Fibroblast of villous mesenchyme (primary cell): Measurements from ENCODE around the gene NXPH2. TPM values are rescaled to one million over a fixed set of nuclear protein-coding genes. Genes with fewer than 3 reads are reported as not detected.
A peak's percentile ranks its signal among the peaks of the same experiment; 100 is the strongest.

Experiments
- DNase-seq: peaks from one replicate; pipeline ENCODE4 v3.0.0-alpha.2; 2010; ENCODE audit warnings: low read depth
- H3K4me3 ChIP-seq: 2 replicates; pipeline ENCODE4 v1.5.1; 2011; ENCODE audit warnings: low read depth, mild to moderate bottlenecking, low read length
- CTCF ChIP-seq: IDR thresholded peaks from 2 replicates; pipeline ENCODE4 v1.5.1; 2012; ENCODE audit warnings: low read depth, mild to moderate bottlenecking, low read length; ENCODE audit not compliant: insufficient read depth
- total RNA-seq: library from RNA; depleted of rRNA; stranded (reverse); fragments of >200 nt; gene quantifications from 2 replicates; pipeline ENCODE4 v1.2.3, GENCODE V29; 2012

Gene NXPH2
- total RNA-seq, 1 donor = under 0.01 TPM

- no peak for TF ChIP-seq CTCF
- DNase-seq = peak; percentile 85
- no peak overlapping the region for H3K4me3 ChIP-seq
Observed at GRCh38 chr2:138707392-138708074, 72.7 kb downstream of the NXPH2 start.

- no peak for TF ChIP-seq CTCF
- no peak overlapping the region for H3K4me3 ChIP-seq
Observed at GRCh38 chr2:138703242-138703641, 76.9 kb downstream of the NXPH2 start.

GRCh38 chr2:138700716-138701115 is 79.5 kb downstream of the NXPH2 start:
- DNase-seq = no peak
- no peak overlapping the region for H3K4me3 ChIP-seq
- TF ChIP-seq CTCF = no peak

More at GRCh38 chr2:138703242-138703641, 76.9 kb downstream of the NXPH2 start:
- no peak for DNase-seq

GRCh38 chr2:138699421-138699820 is 80.8 kb downstream of the NXPH2 start:
- TF ChIP-seq CTCF = no peak
- DNase-seq = no peak
- H3K4me3 ChIP-seq = no peak overlapping the region

GRCh38 chr2:138698428-138698827 is 81.8 kb downstream of the NXPH2 start:
- TF ChIP-seq CTCF = no peak
- DNase-seq = no peak
- H3K4me3 ChIP-seq = no peak overlapping the region

- DNase-seq = no peak
- no peak overlapping the region for H3K4me3 ChIP-seq
- TF ChIP-seq CTCF = no peak
Observed at GRCh38 chr2:138691667-138692066, 88.5 kb downstream of the NXPH2 start.

- H3K4me3 ChIP-seq = no peak overlapping the region
- no peak for DNase-seq
- TF ChIP-seq CTCF = no peak
Observed at GRCh38 chr2:138689705-138690104, 90.5 kb downstream of the NXPH2 start.
